Fibroblast of skin of abdomen (primary cell): ENCODE results near the gene SLA2.
"Not testable (repeated sequence)": the region's sequence is repeated elsewhere in the genome, so short reads cannot be mapped to it uniquely, and the experiment has no call there.

Experiments
- DNase-seq: peaks from one replicate; pipeline ENCODE4 v3.0.0-alpha.2; 2013

The SLA2 gene

DNA sequence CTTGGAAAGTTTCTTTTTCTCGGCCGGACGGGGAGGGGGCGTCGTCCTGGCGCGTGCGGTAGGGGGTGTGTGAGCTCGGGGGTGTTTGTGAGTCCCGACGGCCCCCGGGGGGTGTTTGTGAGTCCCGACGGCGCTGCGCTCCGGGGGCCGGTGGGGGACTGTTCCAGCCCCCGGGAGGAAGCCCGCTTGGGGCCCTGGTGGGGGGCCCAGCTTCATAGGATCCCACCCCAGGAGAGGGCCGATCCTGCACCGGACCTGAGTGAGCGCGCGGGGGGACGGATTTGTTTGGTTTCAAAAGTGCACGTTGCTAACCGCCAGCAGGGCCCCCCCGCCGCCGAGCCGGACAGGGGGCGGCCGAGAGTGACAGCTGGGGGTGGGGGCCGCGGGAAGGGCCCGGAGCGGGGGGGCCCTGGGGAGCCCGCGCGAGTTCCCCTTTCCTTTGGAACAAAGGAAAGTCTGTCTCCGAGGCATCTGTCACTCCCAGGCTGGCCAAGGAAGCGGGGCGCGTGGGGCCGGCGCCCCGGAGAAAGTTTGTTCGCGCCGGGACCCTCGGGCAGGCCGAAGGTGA, 72.1 kb downstream of the SLA2 start:
- DNase-seq = peak; percentile 11

DNA sequence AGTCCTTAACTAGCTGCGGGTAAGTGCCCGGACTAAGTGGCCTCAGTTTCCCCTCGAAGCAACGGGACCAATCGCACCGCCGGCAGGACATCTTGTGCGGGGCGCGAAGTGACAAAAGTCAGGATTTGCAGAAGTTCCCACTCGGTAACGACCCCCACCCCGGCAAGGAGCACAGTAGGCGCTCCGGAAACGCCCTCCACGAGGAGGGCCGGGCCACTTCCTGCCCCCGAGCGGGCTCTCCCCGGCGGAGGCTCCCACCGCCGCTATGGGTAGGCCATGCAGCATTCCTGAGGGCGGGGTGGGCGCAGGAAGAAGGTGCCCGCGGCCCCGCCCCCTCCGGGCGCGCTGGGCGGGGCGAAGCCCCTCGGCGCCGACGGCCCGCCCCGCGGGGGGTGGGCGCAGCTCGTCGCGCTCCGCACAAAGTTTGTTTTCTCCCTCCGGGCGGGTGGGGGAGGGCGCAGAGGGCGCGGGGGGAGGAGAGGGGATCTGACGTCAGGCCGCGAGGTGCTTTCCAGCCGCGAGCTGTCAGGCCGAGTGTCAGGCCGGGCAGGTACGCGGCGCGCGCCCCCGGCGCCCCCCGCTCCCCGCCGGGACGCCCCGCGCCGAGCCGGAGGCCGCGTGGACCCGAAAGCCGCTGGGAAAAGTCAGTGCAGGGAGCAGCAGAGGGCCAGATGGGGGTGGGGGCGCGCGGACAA, 72.7 kb downstream of the SLA2 start, which contains the start of gene TGIF2:
Gene TGIF2, plus strand, starts transcription at position 495 of the 695 bp plus-strand sequence. CDS start 5,178 bp downstream, outside the sequence.
- peak; percentile 94 for DNase-seq

DNA sequence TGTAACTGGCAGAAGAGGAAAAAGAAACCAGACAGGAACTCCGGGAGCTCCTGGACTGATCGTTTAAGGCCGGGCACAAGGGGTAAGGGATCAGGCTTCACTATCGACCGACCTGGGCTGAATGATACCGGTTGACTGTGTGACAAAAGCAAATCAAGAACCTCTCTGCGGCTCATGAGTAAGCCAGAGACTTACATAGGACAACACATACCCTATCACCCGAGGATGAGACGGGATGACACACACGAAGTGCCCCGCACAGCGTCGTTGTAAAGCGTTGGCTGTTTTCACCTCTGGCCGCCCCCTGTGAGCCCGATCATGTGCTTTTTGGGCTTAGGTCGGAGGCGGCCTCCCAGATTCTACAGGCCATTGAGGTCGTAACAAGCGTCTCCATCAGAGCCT, 73.3 kb downstream of the SLA2 start:
- peak; percentile 24 for DNase-seq

DNA sequence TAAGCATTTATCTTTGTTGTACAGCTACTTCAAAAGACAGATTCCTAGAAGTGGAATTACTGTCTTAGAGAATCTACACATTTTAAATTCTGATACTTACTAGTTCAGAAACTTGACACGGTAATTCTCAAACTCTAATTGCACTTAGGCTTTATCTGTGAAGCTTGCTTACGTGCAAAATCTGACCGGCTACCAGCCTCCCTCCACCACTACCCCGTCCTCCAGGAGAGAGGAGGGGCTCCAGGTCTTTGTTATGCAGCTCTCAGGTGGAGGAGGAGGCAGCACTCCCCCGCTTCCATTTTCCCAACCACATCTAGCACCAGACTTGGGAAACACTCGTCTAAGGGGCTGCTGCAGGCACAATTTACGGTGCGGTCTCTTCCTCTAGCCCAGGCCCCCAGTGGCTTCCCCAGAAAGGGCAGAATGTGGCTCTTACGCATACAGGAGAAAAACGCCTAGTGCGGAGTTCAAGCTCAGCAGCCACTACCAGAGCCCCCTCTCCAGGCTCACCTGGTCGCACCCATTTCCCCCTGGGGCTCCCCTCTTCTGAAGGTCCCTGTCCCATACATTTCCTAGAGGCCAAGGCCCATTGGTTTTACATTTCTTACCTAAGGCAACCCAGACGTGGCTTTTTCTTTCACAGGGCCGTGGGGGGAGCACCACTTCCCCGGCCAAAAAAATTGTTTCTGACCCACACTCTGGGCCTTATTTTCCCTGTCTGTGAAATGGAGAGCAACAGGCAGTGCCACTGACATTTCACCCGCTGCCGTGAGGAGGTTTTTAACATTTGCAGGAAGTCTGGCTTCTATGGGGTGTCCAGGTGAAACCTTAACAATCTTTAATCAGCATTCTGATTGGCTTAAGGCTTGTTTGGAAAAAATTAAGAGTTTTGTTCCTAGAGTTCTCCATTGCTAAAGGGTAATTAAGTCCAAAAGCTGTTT, 74.2 kb downstream of the SLA2 start:
- DNase-seq = no peak

DNA sequence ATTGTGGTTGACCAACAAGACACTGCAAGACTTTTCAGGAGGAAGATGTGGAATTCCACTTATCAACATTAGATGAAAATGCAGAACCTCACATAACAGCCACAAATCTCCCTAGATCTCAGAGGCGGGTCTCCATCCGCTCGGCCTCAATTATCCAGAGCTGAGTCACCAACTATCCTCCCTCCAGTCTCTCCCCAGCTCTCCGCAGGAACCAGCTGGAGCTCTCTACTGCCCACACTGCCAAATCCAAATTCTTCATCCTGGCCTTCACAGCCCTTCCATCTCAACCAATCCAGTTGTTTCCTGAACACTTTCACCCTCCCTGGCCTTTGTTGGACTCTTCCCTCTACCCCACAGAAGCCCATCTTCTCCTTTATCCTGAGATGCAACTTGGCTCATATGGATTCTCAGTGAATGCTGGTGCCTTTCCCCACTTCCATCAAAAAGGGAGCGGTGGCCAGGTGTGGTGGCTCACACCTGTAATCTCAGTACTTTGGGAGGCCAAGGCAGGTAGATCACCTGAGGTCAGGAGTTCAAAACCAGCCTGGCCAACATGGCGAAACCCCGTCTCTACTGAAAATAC, 76.1 kb downstream of the SLA2 start:
- peak; percentile 48 for DNase-seq

DNA sequence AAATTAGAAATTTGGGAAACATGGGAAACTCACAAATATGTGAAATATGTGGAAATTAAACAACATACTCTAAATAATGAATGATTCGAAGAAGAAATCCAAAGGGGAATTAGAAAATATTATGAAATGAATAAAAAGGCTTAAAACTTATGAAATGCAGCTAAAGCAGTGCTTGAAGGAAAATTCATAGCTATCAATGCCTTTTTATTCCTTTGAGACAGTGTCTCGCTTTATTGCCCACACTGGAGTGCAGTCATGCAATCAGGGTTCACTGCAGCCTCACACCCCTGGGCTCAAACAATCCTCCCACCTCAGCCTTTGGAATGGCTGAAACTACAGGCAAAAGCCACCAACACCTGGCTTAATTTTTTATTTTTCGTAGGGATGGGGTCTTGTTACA, 80.5 kb downstream of the SLA2 start:
- no peak for DNase-seq

DNA sequence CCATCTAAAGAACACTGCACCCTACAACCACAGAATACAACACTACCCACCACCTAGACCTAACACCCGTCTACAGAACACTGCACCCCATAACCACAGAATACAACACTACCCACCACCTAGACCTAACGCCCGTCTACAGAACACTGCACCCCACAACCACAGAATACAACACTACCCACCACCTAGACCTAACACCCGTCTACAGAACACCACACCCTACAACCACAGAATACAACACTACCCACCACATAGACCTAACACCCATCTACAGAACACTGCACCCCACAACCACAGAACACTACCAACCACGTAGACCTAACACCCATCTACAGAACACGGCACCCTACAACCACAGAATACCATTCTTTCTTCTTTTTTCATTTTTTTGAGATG, 81.3 kb downstream of the SLA2 start:
- not testable (repeated sequence) for DNase-seq

DNA sequence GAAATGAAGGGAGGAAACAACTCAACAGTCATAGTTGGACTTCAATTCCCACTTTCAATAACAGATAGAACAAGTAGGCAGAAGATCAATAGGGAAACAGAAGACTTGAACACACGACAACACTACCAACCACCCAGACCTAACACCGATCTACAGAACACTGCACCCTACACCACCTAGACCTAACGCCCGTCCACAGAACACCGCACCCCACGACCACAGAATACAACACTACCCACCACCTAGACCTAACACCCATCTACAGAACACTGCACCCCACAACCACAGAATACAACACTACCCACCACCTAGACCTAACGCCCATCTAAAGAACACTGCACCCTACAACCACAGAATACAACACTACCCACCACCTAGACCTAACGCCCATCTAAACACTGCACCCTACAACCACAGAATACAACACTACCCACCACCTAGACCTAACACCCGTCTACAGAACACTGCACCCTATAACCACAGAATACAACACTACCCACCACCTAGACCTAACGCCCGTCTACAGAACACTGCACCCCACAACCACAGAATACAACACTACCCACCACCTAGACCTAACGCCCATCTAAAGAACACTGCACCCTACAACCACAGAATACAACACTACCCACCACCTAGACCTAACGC, 81.8 kb downstream of the SLA2 start:
- DNase-seq = not testable (repeated sequence)

DNA sequence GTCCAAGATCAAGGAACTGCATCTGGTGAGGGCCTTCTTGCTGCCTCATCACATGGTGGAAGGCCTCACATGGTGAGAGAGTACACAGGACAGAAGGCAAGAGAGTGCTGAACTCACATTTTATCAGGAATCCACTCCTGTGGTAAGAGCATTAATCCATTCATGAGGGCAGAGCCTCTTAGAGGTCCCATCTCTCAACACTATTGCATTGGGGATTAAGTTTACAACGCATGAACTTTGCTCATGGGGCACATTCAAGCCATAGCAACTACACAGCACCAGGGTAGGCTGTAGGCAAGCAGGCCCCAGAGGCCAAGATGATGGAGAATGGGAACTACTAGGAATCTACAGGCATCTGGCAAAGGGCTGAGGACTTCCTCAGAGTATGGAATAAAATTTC, 82.6 kb downstream of the SLA2 start:
- DNase-seq = no peak

DNA sequence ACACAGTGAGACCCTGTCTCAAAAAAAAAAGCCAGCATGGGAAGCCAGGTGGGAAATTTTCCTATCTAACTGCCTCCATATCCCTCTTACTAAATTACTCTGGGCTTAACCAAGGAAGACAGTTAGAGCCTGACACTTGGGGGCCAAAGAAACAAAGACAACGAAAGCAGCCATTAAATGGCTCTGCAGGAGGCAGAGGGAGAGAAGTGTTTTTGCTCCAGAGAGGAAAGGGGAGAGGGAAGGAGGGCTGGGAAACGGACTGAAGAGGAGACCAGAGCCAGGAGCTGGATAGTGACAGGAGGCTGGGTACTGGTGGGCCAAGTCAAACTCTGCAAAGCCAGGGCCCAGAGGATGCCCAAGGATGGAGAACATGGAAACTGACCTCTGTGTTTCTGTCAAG, 83.3 kb downstream of the SLA2 start:
- DNase-seq = no peak
